NCI-H524 treated with DMSO at 0.1 percent for 48 hours (cell line): ENCODE measurements around the gene RABL6.

Experiments used
- DNase-seq: peaks from one replicate; lab custom pipeline; 2025; lab: John Stamatoyannopoulos, UW

The RABL6 gene

GRCh38 chr9:136846376-136847087, 38.8 kb downstream of the RABL6 start:
- no peak for DNase-seq

- DNase-seq, result no peak
Measured at GRCh38 chr9:136847088-136847825, 39.5 kb downstream of the RABL6 start.

GRCh38 chr9:136847826-136848392, 40.2 kb downstream of the RABL6 start:
- no peak for DNase-seq

- no peak for DNase-seq
Measured at GRCh38 chr9:136848393-136849037, 40.8 kb downstream of the RABL6 start.

DNA sequence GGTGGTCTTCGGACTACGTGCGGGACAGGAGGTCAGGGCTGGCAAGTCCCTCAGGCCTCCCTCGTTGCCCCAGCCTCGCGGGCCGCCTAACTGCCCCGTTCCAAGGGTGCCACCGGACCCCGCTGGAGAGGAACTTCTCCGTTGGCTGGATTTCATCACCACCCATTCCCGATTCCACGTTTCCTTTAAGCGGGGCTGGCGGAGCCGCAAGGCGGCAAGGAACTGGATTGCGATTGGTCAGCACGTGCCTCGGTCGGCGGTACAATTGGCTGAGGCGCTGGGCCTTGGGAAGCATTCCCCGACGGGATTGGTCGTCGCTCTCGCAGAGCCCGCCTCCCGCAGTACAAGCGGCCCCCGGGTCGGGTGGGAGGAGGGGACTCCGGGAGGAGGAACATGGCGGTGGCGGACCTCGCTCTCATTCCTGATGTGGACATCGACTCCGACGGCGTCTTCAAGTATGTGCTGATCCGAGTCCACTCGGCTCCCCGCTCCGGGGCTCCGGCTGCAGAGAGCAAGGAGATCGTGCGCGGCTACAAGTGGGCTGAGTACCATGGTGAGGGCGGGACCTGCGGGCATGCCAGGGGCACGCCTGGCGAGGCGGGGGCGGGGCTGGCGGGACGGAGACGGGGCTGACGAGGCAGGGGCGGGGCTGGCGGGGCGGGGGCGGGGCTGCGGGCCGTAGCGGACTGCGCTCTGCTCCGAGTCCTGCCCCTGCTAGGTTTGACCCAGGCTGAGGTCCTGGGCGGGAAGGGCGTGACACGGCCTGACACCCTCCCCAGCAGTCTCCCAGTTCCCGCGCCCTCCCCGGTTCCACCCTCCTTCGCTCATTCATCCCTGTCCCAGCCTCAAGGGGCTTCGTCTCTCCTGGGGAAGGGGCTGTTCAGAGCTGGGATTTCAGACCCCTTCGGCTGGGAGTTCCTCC, 41.6 kb downstream of the RABL6 start, which contains the start of gene PHPT1:
Gene PHPT1 (plus strand): TSS at position 372 of the 922 bp plus-strand sequence. CDS start 22 bp downstream, at position 394.
- peak; percentile 97 for DNase-seq

GRCh38 chr9:136849960-136850865, 42.5 kb downstream of the RABL6 start:
- no peak for DNase-seq

- DNase-seq, result no peak
Measured at GRCh38 chr9:136850866-136851775, 43.4 kb downstream of the RABL6 start.

DNA sequence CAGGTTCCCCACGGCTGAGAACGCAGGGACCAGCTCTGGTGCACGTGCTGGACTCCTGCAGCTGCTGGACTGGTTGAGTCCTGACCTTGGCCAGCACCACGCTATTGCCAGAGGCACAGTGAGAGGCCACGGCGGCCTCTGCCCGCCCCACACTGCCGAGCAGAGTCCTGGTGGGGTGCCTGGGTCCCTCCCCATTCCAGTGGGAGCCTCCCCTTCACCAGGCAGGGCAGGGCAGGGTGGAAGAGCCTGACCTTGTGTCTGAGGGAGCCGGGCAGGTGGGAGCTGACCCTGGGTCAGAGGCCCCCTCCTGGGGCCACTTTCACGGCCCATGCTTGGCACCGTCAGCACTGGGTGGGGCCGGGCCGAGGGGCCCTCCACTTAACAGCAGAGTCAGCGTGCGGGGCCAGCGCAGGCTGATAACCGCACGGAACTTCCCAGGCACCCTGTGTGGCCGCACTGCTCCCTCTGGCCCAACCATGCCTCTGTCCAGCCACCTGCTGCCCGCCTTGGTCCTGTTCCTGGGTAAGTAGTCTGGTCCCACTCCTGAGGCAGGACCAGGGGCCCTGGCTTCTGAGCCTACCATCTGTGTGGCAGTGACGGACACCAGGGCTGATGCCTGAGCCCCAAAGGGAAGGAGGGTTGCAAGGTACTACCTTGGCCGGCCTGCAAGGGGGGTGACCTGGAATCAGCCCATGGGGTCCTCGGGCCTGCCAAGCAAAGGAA, 44.4 kb downstream of the RABL6 start, which contains the start of gene MAMDC4:
Gene MAMDC4 (plus strand): TSS at position 406 of the 723 bp plus-strand sequence. CDS start 71 bp downstream, at position 477.
- DNase-seq, result no peak

- no peak for DNase-seq
Measured at GRCh38 chr9:136852664-136853595, 45.2 kb downstream of the RABL6 start.

- no peak for DNase-seq
Measured at GRCh38 chr9:136853596-136854112, 45.9 kb downstream of the RABL6 start.

DNA sequence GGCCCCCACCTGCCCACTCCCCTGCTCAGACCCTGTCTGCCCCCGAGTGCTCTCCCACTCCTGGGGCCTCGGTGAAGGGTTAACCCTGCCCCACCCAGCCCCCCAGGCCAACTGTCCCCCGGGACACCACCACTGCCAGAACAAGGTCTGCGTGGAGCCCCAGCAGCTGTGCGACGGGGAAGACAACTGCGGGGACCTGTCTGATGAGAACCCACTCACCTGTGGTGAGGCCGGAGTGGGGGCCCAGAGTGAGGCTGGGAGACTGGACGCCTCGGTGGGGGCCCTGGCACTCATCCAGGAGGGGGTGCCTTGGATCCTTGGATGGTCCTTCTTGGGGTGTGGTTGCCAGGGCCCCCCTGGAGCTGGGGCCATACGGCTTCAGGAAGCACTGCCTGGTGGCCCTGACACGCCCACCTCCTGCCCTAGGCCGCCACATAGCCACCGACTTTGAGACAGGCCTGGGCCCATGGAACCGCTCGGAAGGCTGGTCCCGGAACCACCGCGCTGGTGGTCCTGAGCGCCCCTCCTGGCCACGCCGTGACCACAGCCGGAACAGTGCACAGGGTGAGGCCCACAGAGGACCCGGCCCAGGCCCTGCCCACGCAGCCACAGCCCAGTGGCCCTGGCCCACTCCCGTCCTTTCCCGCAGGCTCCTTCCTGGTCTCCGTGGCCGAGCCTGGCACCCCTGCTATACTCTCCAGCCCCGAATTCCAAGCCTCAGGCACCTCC, 46.5 kb downstream of the RABL6 start:
- DNase-seq, result no peak

DNA sequence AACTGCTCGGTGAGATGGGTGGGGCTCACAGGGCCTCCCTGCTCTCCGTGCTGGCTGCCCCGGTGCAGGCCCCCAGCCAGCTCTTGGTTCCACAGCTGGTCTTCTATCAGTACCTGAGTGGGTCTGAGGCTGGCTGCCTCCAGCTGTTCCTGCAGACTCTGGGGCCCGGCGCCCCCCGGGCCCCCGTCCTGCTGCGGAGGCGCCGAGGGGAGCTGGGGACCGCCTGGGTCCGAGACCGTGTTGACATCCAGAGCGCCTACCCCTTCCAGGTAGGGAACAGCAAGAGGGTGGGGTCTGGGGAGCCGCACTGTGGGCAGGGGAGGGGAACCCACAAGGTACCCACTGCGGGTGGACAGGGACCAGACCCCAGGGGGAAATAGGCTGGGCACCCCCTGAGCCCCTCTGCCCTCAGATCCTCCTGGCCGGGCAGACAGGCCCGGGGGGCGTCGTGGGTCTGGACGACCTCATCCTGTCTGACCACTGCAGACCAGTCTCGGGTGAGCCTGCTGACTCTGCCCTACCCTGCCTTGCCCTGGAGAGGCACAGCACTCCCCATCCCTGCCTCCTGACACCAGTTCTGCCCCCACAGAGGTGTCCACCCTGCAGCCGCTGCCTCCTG, 47.2 kb downstream of the RABL6 start:
- DNase-seq, result no peak

- no peak for DNase-seq
Measured at GRCh38 chr9:136855461-136856078, 47.8 kb downstream of the RABL6 start.

DNA sequence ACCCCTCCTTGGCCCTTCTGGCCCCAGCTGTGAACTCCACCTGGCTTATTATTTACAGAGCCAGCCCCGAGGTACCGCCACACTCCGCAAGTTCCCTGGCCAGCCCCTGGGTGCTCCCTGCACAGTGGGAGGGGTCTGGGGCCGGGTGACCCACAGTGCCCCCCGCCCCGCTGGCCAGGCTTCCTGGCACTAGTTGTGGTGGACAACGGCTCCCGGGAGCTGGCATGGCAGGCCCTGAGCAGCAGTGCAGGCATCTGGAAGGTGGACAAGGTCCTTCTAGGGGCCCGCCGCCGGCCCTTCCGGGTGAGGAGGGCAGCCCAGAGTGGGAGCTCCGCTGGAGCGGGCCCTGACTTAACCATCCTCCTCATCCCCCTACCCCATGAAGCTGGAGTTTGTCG, 48.3 kb downstream of the RABL6 start:
- no peak for DNase-seq

DNA sequence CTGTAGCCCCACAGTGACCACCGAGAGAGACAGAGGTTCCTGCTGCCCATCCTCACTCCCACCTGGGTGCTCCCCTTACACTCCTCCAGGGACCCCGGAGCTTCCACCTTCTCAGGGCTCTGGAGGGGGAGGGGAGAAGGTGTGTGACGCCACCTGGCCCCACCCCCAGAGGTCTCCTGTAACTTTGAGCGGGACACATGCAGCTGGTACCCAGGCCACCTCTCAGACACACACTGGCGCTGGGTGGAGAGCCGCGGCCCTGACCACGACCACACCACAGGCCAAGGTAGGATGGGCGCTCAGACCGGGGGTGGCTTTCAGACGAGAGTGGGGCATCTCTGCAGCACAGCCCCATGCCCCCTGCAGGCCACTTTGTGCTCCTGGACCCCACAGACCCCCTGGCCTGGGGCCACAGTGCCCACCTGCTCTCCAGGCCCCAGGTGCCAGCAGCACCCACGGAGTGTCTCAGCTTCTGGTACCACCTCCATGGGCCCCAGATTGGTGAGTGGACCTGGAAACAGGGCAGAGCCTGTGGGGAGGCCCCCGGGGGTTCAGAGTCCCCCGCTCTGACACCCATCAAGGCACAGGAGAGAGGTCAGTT, 48.9 kb downstream of the RABL6 start:
- DNase-seq, result no peak
